Neural cell (in vitro differentiated cells): ENCODE results near the gene PACSIN2. TPM values are rescaled to one million over a fixed set of nuclear protein-coding genes. Genes with fewer than 3 reads are reported as not detected.

Experiments
- H2AFZ ChIP-seq: fragments of 200-600, 300-800 bp; sonication (generic), shearing (Covaris generic); 2 replicates; pipeline ENCODE4 v1.6.0; 2014; ENCODE audit warnings: low read depth, mild to moderate bottlenecking, antibody characterized with exemption, low read length, moderate library complexity
- H3F3A ChIP-seq: fragments of 200-600 bp; shearing (Covaris generic); 2 replicates; pipeline ENCODE4 v1.6.1; 2016; ENCODE audit warnings: mild to moderate bottlenecking, moderate library complexity, mixed read lengths, antibody characterized with exemption, low read length; ENCODE audit not compliant: insufficient read depth, poor library complexity, severe bottlenecking
- H3K27ac ChIP-seq: fragments of 200-600, 300-800 bp; sonication (generic), shearing (Covaris generic); 2 replicates; pipeline ENCODE4 v1.5.1; 2014; ENCODE audit warnings: mild to moderate bottlenecking, low read length, moderate library complexity
- H3K27me3 ChIP-seq: fragments of 300-800, 200-600 bp; sonication (generic), shearing (Covaris generic); 2 replicates; pipeline ENCODE4 v1.6.0; 2014; ENCODE audit warnings: mild to moderate bottlenecking, low read depth, low read length, moderate library complexity; ENCODE audit not compliant: insufficient read depth
- H3K36me3 ChIP-seq: fragments of 300-800, 200-600 bp; sonication (generic), shearing (Covaris generic); 2 replicates; pipeline ENCODE4 v1.5.1; 2014; ENCODE audit warnings: mild to moderate bottlenecking, antibody characterized with exemption, low read length, moderate library complexity; ENCODE audit not compliant: insufficient read depth
- H3K4me2 ChIP-seq: fragments of 300-800, 200-600 bp; sonication (generic), shearing (Covaris generic); 2 replicates; pipeline ENCODE4 v1.6.0; 2014; ENCODE audit warnings: mild to moderate bottlenecking, low read length
- H3K4me3 ChIP-seq: fragments of 300-800, 200-600 bp; sonication (generic), shearing (Covaris generic); 2 replicates; pipeline ENCODE4 v1.5.1; 2014; ENCODE audit warnings: mild to moderate bottlenecking, low read length, moderate library complexity
- H3K79me2 ChIP-seq: fragments of 200-600 bp; shearing (Covaris generic); replicated peaks from 2 replicates; pipeline ENCODE4 v1.6.0; 2014; ENCODE audit warnings: mild to moderate bottlenecking, low read length, moderate library complexity; ENCODE audit not compliant: insufficient read depth
- H3K9ac ChIP-seq: fragments of 300-800, 200-600 bp; sonication (generic), shearing (Covaris generic); 2 replicates; pipeline ENCODE4 v1.6.1; 2016; ENCODE audit warnings: mild to moderate bottlenecking, low read length, mixed read lengths
- H3K9me2 ChIP-seq: fragments of 200-600 bp; shearing (Covaris generic); 2 replicates; pipeline ENCODE4 v1.6.1; 2016; ENCODE audit warnings: mild to moderate bottlenecking, low read length, mixed read lengths; ENCODE audit not compliant: insufficient read depth
- H3K9me3 ChIP-seq: fragments of 200-600, 300-800 bp; sonication (generic), shearing (Covaris generic); 2 replicates; pipeline ENCODE4 v1.6.1; 2016; ENCODE audit warnings: mild to moderate bottlenecking, mixed run types, low read length, moderate library complexity, mixed read lengths
- H4K20me1 ChIP-seq: fragments of 200-600 bp; shearing (Covaris generic); 2 replicates; pipeline ENCODE4 v1.6.1; 2016; ENCODE audit warnings: mild to moderate bottlenecking, mixed run types; ENCODE audit not compliant: insufficient read depth
- EP300 ChIP-seq: fragments of 450-650 bp; conservative IDR thresholded peaks from 2 replicates; pipeline ENCODE4 v1.6.1; 2014; ENCODE audit warnings: antibody characterized with exemption, mild to moderate bottlenecking, moderate library complexity; ENCODE audit not compliant: poor library complexity, severe bottlenecking
- EZH2 ChIP-seq: fragments of 200-600, 300-800 bp; shearing (Covaris generic), sonication (generic); IDR thresholded peaks from 2 replicates; pipeline ENCODE4 v1.6.1; 2014; ENCODE audit warnings: antibody characterized with exemption, low read length, borderline replicate concordance, mild to moderate bottlenecking; ENCODE audit not compliant: insufficient read depth, poor library complexity, severe bottlenecking
- MXI1 ChIP-seq: fragments of 450-650 bp; conservative IDR thresholded peaks from 2 replicates; pipeline ENCODE4 v1.6.1; 2014; ENCODE audit warnings: antibody characterized with exemption, mild to moderate bottlenecking; ENCODE audit not compliant: poor library complexity, severe bottlenecking
- POLR2AphosphoS5 ChIP-seq: IDR thresholded peaks from 2 replicates; pipeline ENCODE4 v1.6.1; 2012
- RAD21 ChIP-seq: fragments of 450-650 bp; conservative IDR thresholded peaks from 2 replicates; pipeline ENCODE4 v1.6.1; 2014; ENCODE audit warnings: antibody characterized with exemption, mild to moderate bottlenecking, moderate library complexity
- SMC3 ChIP-seq: fragments of 450-650 bp; conservative IDR thresholded peaks from 2 replicates; pipeline ENCODE4 v1.6.1; 2014; ENCODE audit warnings: antibody characterized with exemption, mild to moderate bottlenecking, moderate library complexity; ENCODE audit not compliant: poor library complexity
- TAF1 ChIP-seq: IDR thresholded peaks from 2 replicates; pipeline ENCODE4 v1.6.1; 2012; ENCODE audit warnings: low read depth
- polyA plus RNA-seq: library from polyadenylated mRNA; depleted of rRNA; stranded (reverse); fragments of >200 nt; gene quantifications from 2 replicates; pipeline ENCODE4 v1.2.3, GENCODE V29; 2014
- TF ChIP-seq, protein P1 (sequence below): IDR thresholded peaks from 2 replicates; pipeline ENCODE4 v1.6.1; 2012; ENCODE audit warnings: borderline replicate concordance
- TF ChIP-seq, protein P2 (sequence below): fragments of 450-650 bp; IDR thresholded peaks from 2 replicates; pipeline ENCODE4 v1.5.1; 2014; ENCODE audit warnings: antibody characterized with exemption, mild to moderate bottlenecking, moderate library complexity; ENCODE audit not compliant: poor library complexity, severe bottlenecking

The PACSIN2 gene
- polyA plus RNA-seq, 1 donor from 2014 or later = 47.2 TPM

DNA sequence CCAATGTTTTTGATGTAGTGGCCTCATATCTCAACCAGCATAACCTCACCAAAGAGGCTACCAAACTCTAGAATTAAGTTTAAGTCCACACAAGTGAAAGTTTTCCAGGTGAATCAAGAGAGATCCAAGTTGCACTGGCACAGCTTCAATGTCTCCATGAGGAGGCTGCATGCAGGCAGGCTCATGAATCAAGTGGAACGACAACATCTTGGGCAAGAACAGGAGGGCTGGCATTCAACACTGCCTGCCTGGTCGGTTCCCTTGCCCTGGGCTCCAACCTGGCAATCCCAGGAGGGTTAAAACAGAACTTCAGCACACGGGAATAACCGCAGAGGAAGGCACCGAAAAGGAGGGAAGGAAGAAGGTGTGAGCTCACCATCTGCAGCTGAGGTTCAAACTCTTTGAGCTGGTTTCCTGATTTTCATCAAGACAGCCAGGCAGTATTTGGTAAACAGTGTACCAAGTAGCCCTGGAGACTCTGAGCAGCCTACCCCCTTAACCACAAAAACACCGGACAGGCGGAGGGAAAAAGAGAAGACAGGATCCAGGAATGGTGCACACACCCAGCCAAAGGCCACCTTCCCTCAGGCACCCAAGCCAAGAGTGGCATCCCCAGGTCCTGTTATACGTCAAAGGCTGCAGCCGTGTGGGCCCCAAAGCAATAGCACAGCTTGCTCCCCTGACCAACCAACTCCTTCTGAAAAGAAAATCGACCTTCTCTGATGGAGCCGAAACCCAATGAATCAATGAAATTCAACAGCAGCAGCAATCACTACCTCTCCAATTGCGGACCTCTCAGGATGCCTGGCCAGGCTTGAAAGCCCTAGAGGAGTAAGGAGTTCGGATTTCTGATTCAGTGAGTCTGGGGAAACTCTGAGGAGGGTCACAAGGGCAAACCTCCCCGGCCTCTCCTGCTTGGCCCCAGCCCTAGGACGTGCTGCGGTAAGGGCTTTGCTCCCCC, 1.3 kb downstream of the PACSIN2 start:
- Histone ChIP-seq H3K36me3 (no peaks in the 10 kb centered on the region), H3K79me2 (peaks cover 34% of the 10 kb centered on the region), H3K4me2 (peak overlapping the region; percentile 70), H3K9me3 (no peaks in the 10 kb centered on the region), H4K20me1 (no peaks in the 10 kb centered on the region), H3K27me3 (no peaks in the 10 kb centered on the region), H3K9me2 (no peaks in the 10 kb centered on the region), H3K4me3 (peak overlapping the region; percentile 87), H3K9ac (peak overlapping the region; percentile 72), H2AFZ (peak overlapping the region; percentile 40), H3K27ac (no peak overlapping the region), H3F3A (no peaks in the 10 kb centered on the region)
- TF ChIP-seq EP300 = no peak
- TF ChIP-seq RAD21 = peak; percentile 7
- TF ChIP-seq SMC3 = no peak
- TF ChIP-seq TAF1 = no peak

DNA sequence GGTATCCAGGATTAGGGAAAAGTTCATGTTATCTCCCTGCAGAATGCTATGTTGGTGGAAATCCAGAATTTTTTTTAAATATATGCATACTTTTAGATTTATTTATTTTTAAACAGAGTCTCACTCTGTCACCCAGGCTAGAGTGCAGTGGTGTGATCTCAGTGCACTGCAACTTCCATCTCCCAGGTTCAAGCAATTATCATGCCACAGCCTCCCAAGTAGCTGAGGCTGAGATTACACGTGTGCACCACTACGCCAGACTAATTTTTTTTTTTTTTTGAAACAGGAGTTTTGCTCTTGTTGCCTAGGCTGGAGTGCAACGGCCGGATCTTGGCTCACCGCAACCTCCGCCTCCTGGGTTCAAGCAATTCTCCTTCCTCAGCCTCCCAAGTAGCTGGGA, 2.6 kb downstream of the PACSIN2 start:
- no peaks in the 10 kb centered on the region for H3K27me3 ChIP-seq
- H3K36me3 ChIP-seq = no peaks in the 10 kb centered on the region
- TF ChIP-seq, protein P1, sequence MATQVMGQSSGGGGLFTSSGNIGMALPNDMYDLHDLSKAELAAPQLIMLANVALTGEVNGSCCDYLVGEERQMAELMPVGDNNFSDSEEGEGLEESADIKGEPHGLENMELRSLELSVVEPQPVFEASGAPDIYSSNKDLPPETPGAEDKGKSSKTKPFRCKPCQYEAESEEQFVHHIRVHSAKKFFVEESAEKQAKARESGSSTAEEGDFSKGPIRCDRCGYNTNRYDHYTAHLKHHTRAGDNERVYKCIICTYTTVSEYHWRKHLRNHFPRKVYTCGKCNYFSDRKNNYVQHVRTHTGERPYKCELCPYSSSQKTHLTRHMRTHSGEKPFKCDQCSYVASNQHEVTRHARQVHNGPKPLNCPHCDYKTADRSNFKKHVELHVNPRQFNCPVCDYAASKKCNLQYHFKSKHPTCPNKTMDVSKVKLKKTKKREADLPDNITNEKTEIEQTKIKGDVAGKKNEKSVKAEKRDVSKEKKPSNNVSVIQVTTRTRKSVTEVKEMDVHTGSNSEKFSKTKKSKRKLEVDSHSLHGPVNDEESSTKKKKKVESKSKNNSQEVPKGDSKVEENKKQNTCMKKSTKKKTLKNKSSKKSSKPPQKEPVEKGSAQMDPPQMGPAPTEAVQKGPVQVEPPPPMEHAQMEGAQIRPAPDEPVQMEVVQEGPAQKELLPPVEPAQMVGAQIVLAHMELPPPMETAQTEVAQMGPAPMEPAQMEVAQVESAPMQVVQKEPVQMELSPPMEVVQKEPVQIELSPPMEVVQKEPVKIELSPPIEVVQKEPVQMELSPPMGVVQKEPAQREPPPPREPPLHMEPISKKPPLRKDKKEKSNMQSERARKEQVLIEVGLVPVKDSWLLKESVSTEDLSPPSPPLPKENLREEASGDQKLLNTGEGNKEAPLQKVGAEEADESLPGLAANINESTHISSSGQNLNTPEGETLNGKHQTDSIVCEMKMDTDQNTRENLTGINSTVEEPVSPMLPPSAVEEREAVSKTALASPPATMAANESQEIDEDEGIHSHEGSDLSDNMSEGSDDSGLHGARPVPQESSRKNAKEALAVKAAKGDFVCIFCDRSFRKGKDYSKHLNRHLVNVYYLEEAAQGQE = no peak
- TF ChIP-seq POLR2AphosphoS5 (no peak), MXI1 (no peak), TAF1 (no peak), EP300 (no peak), EZH2 (no peak), SMC3 (no peak)
- TF ChIP-seq, protein P2, sequence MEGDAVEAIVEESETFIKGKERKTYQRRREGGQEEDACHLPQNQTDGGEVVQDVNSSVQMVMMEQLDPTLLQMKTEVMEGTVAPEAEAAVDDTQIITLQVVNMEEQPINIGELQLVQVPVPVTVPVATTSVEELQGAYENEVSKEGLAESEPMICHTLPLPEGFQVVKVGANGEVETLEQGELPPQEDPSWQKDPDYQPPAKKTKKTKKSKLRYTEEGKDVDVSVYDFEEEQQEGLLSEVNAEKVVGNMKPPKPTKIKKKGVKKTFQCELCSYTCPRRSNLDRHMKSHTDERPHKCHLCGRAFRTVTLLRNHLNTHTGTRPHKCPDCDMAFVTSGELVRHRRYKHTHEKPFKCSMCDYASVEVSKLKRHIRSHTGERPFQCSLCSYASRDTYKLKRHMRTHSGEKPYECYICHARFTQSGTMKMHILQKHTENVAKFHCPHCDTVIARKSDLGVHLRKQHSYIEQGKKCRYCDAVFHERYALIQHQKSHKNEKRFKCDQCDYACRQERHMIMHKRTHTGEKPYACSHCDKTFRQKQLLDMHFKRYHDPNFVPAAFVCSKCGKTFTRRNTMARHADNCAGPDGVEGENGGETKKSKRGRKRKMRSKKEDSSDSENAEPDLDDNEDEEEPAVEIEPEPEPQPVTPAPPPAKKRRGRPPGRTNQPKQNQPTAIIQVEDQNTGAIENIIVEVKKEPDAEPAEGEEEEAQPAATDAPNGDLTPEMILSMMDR = no peak
- no peak overlapping the region for H3K4me2 ChIP-seq
- no peak overlapping the region for H3K4me3 ChIP-seq
- no peaks in the 10 kb centered on the region for H3K9me3 ChIP-seq
- H3K27ac ChIP-seq = no peak overlapping the region
- H2AFZ ChIP-seq = no peak overlapping the region
- peaks cover 35% of the 10 kb centered on the region for H3K79me2 ChIP-seq
- H3F3A ChIP-seq = no peaks in the 10 kb centered on the region
- H3K9ac ChIP-seq = no peak overlapping the region
- H4K20me1 ChIP-seq = no peaks in the 10 kb centered on the region
- no peaks in the 10 kb centered on the region for H3K9me2 ChIP-seq
